ENCODE measurements around the gene GMFB. TPM values are rescaled to one million over a fixed set of nuclear protein-coding genes. Genes with fewer than 3 reads are reported as not detected.

GMFB gene
- total RNA-seq, 1 experiment from 2014 or later: 63.7 TPM

- DNase-seq (ENCODE audit: low spot score): no peak
- H3K27ac Mint-ChIP-seq: no peak overlapping the region
- H3K27me3 Mint-ChIP-seq (ENCODE audit: low read depth): no peaks in the 10 kb centered on the region
- TF ChIP-seq CTCF (IDR thresholded peaks at IDR 0.05) (no peak), MLX (CRISPR knock-in tag; IDR thresholded peaks at IDR 0.05) (no peak), FOXJ3 (CRISPR knock-in tag; IDR thresholded peaks at IDR 0.05; ENCODE audit: borderline replicate concordance) (no peak), CREB1 (CRISPR knock-in tag; IDR thresholded peaks at IDR 0.05) (no peak), ZNF317 (CRISPR knock-in tag; IDR thresholded peaks at IDR 0.05; ENCODE audit: borderline replicate concordance, low read depth) (no peak), FOXP4 (CRISPR knock-in tag; IDR thresholded peaks at IDR 0.05) (no peak), IRF1 (CRISPR knock-in tag; IDR thresholded peaks at IDR 0.05) (no peak), ZMAT4 (CRISPR knock-in tag; IDR thresholded peaks at IDR 0.05) (no peak), GABPB1 (CRISPR knock-in tag; IDR thresholded peaks at IDR 0.05) (no peak), OVOL2 (CRISPR knock-in tag; IDR thresholded peaks at IDR 0.05; ENCODE audit: borderline replicate concordance) (no peak), ZBTB43 (CRISPR knock-in tag; IDR thresholded peaks at IDR 0.05) (no peak), AFF4 (CRISPR knock-in tag; IDR thresholded peaks at IDR 0.05; ENCODE audit: borderline replicate concordance) (no peak), ETV6 (CRISPR knock-in tag; IDR thresholded peaks at IDR 0.05) (no peak), ATF3 (CRISPR knock-in tag; conservative IDR thresholded peaks at IDR 0.05) (no peak), HMGXB4 (CRISPR knock-in tag; IDR thresholded peaks at IDR 0.05) (no peak), MYBL2 (CRISPR knock-in tag; IDR thresholded peaks at IDR 0.05) (no peak), TEAD1 (CRISPR knock-in tag; IDR thresholded peaks at IDR 0.05) (no peak), ZNF121 (CRISPR knock-in tag; IDR thresholded peaks at IDR 0.05) (no peak), ZSCAN18 (CRISPR knock-in tag; IDR thresholded peaks at IDR 0.05) (no peak)
- H3K36me3 Mint-ChIP-seq: peaks cover 13% of the 10 kb centered on the region
- no peaks in the 10 kb centered on the region for H3K9me3 Mint-ChIP-seq
- ChIA-PET CTCF (no interaction called here), POLR2A (no interaction called here)
- H3K4me1 Mint-ChIP-seq: peaks cover 24% of the 10 kb centered on the region
- no peak overlapping the region for H3K4me3 Mint-ChIP-seq
- no peak for ATAC-seq
These were observed 4.9 kb downstream of the GMFB start for GRCh38 chr14:54483846-54484245.

All from WTC11 (cell line).